Liver (tissue), 9 donors: ENCODE data around the gene LAG3. TPM values are rescaled to one million over a fixed set of nuclear protein-coding genes. Genes with fewer than 3 reads are reported as not detected.

Experiments used
- DNase-seq: peaks from one replicate; pipeline ENCODE4 v3.0.0-alpha.2; 2017; ENCODE audit warnings: low spot score
- H3K27ac ChIP-seq, 2 donors: one replicate each; pipeline ENCODE4 v1.7.0; 2013; ENCODE audit warnings: inconsistent platforms in 2 of 2, low read length in 2 of 2, control low read depth in 1 of 2, low read depth in 1 of 2, mild to moderate bottlenecking in 1 of 2
- H3K27me3 ChIP-seq, 4 donors: one replicate each; pipeline versions ENCODE4 v1.6.1 to v1.7.0; 2013; ENCODE audit warnings: low read length in 3 of 4, inconsistent platforms in 1 of 4, mild to moderate bottlenecking in 1 of 4, moderate library complexity in 1 of 4; ENCODE audit not compliant: control insufficient read depth in 4 of 4, insufficient read depth in 4 of 4
- H3K36me3 ChIP-seq, 4 donors: one replicate each; pipeline versions ENCODE4 v1.6.1 to v1.7.0; 2013; ENCODE audit warnings: low read length in 3 of 4, mild to moderate bottlenecking in 3 of 4, low read depth in 1 of 4, moderate library complexity in 1 of 4; ENCODE audit not compliant: control insufficient read depth in 4 of 4, insufficient read depth in 3 of 4
- H3K4me1 ChIP-seq, 4 donors: one replicate each; pipeline versions ENCODE4 v1.6.1 to v1.7.0; 2013; ENCODE audit warnings: low read length in 3 of 4, mild to moderate bottlenecking in 3 of 4, moderate library complexity in 1 of 4; ENCODE audit not compliant: control insufficient read depth in 4 of 4, insufficient read depth in 4 of 4
- H3K4me3 ChIP-seq, 3 donors: one replicate each; pipeline versions ENCODE4 v1.6.1 to v1.7.0; 2013; ENCODE audit warnings: low read length in 3 of 3, control low read depth in 1 of 3, low read depth in 1 of 3, mild to moderate bottlenecking in 1 of 3
- H3K9ac ChIP-seq, 2 donors: one replicate each; pipeline ENCODE4 v1.7.0; 2013; ENCODE audit warnings: low read length in 2 of 2, mild to moderate bottlenecking in 2 of 2, moderate library complexity in 2 of 2, control low read depth in 1 of 2, low read depth in 1 of 2
- H3K9me3 ChIP-seq, 4 donors: one replicate each; pipeline versions ENCODE4 v1.6.1 to v1.7.0; 2013; ENCODE audit warnings: low read length in 3 of 4; ENCODE audit not compliant: control insufficient read depth in 4 of 4
- EGR1 ChIP-seq, 2 donors: IDR thresholded peaks; 2 replicates each; pipeline ENCODE4 v1.6.1; 2016 to 2018; ENCODE audit warnings: antibody characterized with exemption in 2 of 2, low read depth in 2 of 2
- FOXA1 ChIP-seq: IDR thresholded peaks from 2 replicates; pipeline ENCODE4 v1.6.1; 2016; ENCODE audit warnings: antibody characterized with exemption
- FOXA2 ChIP-seq: IDR thresholded peaks from 2 replicates; pipeline ENCODE4 v1.6.1; 2016; ENCODE audit warnings: antibody characterized with exemption
- GABPA ChIP-seq, 2 donors: IDR thresholded peaks in 1 of 2; conservative IDR thresholded peaks in 1 of 2; 2 replicates each; pipeline ENCODE4 v1.6.1; 2016; ENCODE audit warnings: antibody characterized with exemption in 2 of 2, mild to moderate bottlenecking in 1 of 2, moderate library complexity in 1 of 2
- HNF4A ChIP-seq, 2 donors: conservative IDR thresholded peaks; 2 replicates each; pipeline ENCODE4 v1.6.1; 2016; ENCODE audit warnings: antibody characterized with exemption in 2 of 2, mild to moderate bottlenecking in 2 of 2
- HNF4G ChIP-seq: IDR thresholded peaks from 2 replicates; pipeline ENCODE4 v1.6.1; 2016; ENCODE audit warnings: antibody characterized with exemption
- JUND ChIP-seq, 2 donors: IDR thresholded peaks; 2 replicates each; pipeline ENCODE4 v1.6.1; 2016; ENCODE audit warnings: antibody characterized with exemption in 2 of 2
- NR2F2 ChIP-seq: IDR thresholded peaks from 2 replicates; pipeline ENCODE4 v1.6.1; 2016; ENCODE audit warnings: antibody characterized with exemption
- RAD21 ChIP-seq, 2 donors: IDR thresholded peaks; 2 replicates each; pipeline ENCODE4 v1.6.1; 2016; ENCODE audit warnings: antibody characterized with exemption in 2 of 2, mild to moderate bottlenecking in 2 of 2
- RXRA ChIP-seq, 2 donors: IDR thresholded peaks; 2 replicates each; pipeline ENCODE4 v1.6.1; 2017 to 2018; ENCODE audit warnings: antibody characterized with exemption in 2 of 2, mild to moderate bottlenecking in 1 of 2
- WGBS: extraction: QIAGEN DNeasy Blood & Tissue Kit; methylation state at CpG from one replicate; pipeline ENCODE4 v1.1.7; 2013; 5-methylcytosine and 5-hydroxymethylcytosine counted together
- polyA plus RNA-seq, 2 donors: library from polyadenylated mRNA; stranded (reverse) in 1 of 2; unstranded in 1 of 2; fragments of 200-250 nt in 1 of 2; fragments of >200 nt in 1 of 2; fragmentation: Nextera tagmentation in 1 of 2; extraction: Ambion mirVana in 1 of 2; gene quantifications; one replicate each; pipeline versions ENCODE4 v1.2.1 to v1.2.3, GENCODE V29; 2013 to 2015
- total RNA-seq, 2 donors: library from RNA; depleted of rRNA; stranded (reverse); fragments of >200 nt; gene quantifications; one replicate each; pipeline ENCODE4 v1.2.3, GENCODE V29; 2014
- TF ChIP-seq, protein P1 (sequence below): IDR thresholded peaks from 2 replicates; pipeline ENCODE4 v1.6.1; 2016; ENCODE audit warnings: antibody characterized with exemption, mild to moderate bottlenecking
- TF ChIP-seq, protein P2 (sequence below): IDR thresholded peaks from 2 replicates; pipeline ENCODE4 v1.6.1; 2016; ENCODE audit warnings: antibody characterized with exemption
- TF ChIP-seq, protein P3 (sequence below): IDR thresholded peaks from 2 replicates; pipeline ENCODE4 v1.6.1; 2016; ENCODE audit warnings: antibody characterized with exemption
- TF ChIP-seq, protein P4 (sequence below): fragments of 150-350 bp; IDR thresholded peaks from 2 replicates; pipeline ENCODE4 v1.5.1; 2017; ENCODE audit warnings: improper control_type of control experiment, low read depth, low read length; ENCODE audit not compliant: missing input control
- donor health status: healthy.
- donor health status: healthy.
- donor health status: healthy.
- donor health status: healthy.
- donor health status: healthy.

LAG3 gene
- total and polyA plus RNA-seq, 4 donors = 0.14 to 1.2 (median 0.47) TPM

DNA sequence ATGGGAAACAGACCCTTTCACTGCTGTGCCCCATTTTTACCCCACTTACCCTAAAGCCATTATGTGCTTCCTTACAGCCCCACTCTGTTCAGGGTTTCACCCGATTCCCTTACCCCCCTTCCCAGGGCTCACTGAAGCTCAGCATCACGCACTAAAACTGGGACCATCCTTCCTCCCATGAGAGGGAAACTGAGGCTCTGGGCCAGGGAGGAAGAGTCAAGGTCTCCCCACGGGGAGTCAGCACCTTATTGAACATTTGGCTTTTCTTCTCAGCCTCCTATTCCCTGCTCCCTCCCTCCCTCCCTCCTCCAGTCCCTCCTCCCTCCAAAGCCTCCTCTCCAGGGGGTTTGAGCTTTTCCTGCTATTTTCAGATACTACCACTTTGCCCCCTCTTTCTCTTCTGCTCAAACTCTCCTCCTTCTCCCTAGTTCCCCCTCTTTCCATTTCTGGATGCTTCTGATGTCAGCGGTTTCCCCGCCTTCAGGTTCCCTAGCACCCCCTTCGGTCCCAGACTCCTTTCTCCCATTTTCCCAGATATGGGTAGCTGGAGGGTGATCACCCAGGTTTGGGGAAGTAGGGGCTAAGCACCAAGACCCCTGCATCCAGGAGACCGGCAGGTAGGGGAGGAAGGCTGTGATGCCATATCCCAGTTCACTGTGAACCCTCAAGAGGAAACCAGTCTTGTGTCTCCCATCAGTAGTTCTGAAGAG, 50.3 kb downstream of the LAG3 start:
- H3K4me1 ChIP-seq = peaks cover 0 to 43% (median 31%) of the 10 kb centered on the region in 4 donors
- DNase-seq = no peak
- no peaks in the 10 kb centered on the region for H3K27me3 ChIP-seq
- no peak overlapping the region for H3K4me3 ChIP-seq
- no peaks in the 10 kb centered on the region for H3K36me3 ChIP-seq
- no peaks in the 10 kb centered on the region for H3K9me3 ChIP-seq
- no peak overlapping the region for H3K9ac ChIP-seq
- 82% methylated on average over 7 of the region's 7 CpGs for WGBS
- no peak overlapping the region for H3K27ac ChIP-seq
- TF ChIP-seq JUND (IDR thresholded peaks at IDR 0.05) (no peak), FOXA2 (no peak), FOXA1 (no peak), RAD21 (IDR thresholded peaks at IDR 0.05) (no peak), NR2F2 (no peak), RXRA (IDR thresholded peaks at IDR 0.05) (no peak), GABPA (IDR thresholded peaks at IDR 0.05 in 1 of 2, conservative IDR thresholded peaks at IDR 0.05 in 1 of 2) (no peak)
- TF ChIP-seq, protein P1, sequence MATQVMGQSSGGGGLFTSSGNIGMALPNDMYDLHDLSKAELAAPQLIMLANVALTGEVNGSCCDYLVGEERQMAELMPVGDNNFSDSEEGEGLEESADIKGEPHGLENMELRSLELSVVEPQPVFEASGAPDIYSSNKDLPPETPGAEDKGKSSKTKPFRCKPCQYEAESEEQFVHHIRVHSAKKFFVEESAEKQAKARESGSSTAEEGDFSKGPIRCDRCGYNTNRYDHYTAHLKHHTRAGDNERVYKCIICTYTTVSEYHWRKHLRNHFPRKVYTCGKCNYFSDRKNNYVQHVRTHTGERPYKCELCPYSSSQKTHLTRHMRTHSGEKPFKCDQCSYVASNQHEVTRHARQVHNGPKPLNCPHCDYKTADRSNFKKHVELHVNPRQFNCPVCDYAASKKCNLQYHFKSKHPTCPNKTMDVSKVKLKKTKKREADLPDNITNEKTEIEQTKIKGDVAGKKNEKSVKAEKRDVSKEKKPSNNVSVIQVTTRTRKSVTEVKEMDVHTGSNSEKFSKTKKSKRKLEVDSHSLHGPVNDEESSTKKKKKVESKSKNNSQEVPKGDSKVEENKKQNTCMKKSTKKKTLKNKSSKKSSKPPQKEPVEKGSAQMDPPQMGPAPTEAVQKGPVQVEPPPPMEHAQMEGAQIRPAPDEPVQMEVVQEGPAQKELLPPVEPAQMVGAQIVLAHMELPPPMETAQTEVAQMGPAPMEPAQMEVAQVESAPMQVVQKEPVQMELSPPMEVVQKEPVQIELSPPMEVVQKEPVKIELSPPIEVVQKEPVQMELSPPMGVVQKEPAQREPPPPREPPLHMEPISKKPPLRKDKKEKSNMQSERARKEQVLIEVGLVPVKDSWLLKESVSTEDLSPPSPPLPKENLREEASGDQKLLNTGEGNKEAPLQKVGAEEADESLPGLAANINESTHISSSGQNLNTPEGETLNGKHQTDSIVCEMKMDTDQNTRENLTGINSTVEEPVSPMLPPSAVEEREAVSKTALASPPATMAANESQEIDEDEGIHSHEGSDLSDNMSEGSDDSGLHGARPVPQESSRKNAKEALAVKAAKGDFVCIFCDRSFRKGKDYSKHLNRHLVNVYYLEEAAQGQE = no peak
- TF ChIP-seq, protein P2, sequence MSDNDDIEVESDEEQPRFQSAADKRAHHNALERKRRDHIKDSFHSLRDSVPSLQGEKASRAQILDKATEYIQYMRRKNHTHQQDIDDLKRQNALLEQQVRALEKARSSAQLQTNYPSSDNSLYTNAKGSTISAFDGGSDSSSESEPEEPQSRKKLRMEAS = no peak

DNA sequence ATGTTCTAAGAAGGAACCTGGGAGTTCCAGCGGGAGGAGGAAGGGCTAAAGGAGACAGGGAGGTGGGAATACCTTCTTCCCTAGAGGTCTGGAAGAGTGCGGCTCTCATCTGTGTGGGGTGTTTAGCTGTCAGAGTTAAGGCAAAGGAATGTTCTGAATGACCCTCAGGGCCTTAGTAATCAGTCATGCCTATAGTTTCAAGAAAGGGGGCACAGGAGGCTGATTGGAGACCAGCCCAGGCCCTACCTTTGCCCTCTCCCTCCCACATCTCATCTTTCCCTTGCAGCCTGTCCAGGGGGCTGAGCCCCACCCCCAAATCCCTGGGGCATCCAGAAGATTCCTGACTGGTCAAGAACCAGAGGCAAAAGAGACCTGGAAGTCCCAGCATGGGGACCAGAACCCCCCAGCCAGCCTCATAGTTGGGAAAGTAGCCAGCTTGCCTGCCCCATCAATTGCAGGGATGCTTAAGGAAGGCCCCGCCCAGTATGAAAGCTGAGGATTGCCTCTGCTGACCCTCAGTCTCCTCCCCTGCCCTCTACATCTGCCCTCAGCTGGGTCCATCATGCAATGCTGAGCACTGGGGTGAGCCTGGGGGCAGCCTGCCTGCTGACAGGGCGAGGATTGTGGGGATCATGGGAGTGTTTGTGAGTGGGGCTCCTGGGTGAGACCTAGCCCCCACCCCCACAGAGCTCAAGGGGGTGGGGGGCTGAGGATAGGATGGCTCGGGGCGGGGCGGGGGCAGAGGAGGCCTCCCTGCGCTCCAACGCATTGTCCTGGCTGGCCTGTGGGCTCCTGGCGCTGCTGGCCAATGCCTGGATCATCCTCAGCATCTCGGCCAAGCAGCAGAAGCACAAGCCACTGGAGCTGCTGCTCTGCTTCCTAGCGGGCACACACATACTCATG, 51.1 kb downstream of the LAG3 start:
- Histone ChIP-seq H3K9ac (no peak overlapping the region), H3K27ac (no peak overlapping the region), H3K4me3 (no peak overlapping the region), H3K27me3 (peaks cover 0 to 2% (median 0%) of the 10 kb centered on the region in 4 donors), H3K4me1 (peaks cover 2 to 40% (median 29%) of the 10 kb centered on the region in 4 donors), H3K36me3 (no peaks in the 10 kb centered on the region), H3K9me3 (no peaks in the 10 kb centered on the region)
- TF ChIP-seq, protein P3, sequence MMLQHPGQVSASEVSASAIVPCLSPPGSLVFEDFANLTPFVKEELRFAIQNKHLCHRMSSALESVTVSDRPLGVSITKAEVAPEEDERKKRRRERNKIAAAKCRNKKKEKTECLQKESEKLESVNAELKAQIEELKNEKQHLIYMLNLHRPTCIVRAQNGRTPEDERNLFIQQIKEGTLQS = no peak
- no peak for TF ChIP-seq JUND (IDR thresholded peaks at IDR 0.05)
- TF ChIP-seq RXRA (IDR thresholded peaks at IDR 0.05) = no peak
- TF ChIP-seq EGR1 (IDR thresholded peaks at IDR 0.05; ENCODE audit: low read depth in 2 of 2) = no peak
- TF ChIP-seq RAD21 (IDR thresholded peaks at IDR 0.05) = no peak
- no peak for TF ChIP-seq HNF4G
- TF ChIP-seq, protein P4, sequence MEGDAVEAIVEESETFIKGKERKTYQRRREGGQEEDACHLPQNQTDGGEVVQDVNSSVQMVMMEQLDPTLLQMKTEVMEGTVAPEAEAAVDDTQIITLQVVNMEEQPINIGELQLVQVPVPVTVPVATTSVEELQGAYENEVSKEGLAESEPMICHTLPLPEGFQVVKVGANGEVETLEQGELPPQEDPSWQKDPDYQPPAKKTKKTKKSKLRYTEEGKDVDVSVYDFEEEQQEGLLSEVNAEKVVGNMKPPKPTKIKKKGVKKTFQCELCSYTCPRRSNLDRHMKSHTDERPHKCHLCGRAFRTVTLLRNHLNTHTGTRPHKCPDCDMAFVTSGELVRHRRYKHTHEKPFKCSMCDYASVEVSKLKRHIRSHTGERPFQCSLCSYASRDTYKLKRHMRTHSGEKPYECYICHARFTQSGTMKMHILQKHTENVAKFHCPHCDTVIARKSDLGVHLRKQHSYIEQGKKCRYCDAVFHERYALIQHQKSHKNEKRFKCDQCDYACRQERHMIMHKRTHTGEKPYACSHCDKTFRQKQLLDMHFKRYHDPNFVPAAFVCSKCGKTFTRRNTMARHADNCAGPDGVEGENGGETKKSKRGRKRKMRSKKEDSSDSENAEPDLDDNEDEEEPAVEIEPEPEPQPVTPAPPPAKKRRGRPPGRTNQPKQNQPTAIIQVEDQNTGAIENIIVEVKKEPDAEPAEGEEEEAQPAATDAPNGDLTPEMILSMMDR = no peak
- TF ChIP-seq HNF4A (conservative IDR thresholded peaks at IDR 0.05) = no peak
- TF ChIP-seq GABPA (IDR thresholded peaks at IDR 0.05 in 1 of 2, conservative IDR thresholded peaks at IDR 0.05 in 1 of 2) = no peak
- TF ChIP-seq, protein P2 = no peak
- DNase-seq = no peak
- WGBS = 88% methylated on average over 12 of the region's 12 CpGs
